Fibroblast of lung (primary cell): ENCODE data around the gene F13A1. TPM values are rescaled to one million over a fixed set of nuclear protein-coding genes. Genes with fewer than 3 reads are reported as not detected.
A peak's percentile ranks its signal among the peaks of the same experiment; 100 is the strongest.

Experiments
- DNase-seq, 2 donors: peaks; one replicate each; pipeline versions ENCODE4 v3.0.0 to v3.0.0-alpha.2; 2010; ENCODE audit warnings: low read depth in 2 of 2
- H2AFZ ChIP-seq: 2 replicates; pipeline ENCODE4 v1.5.1; 2012; ENCODE audit warnings: low read length, control low read depth, inconsistent platforms
- H3K27ac ChIP-seq: 2 replicates; pipeline ENCODE4 v1.5.1; 2011; ENCODE audit warnings: low read length, control low read depth; ENCODE audit not compliant: insufficient read depth
- H3K27me3 ChIP-seq: 2 replicates; pipeline ENCODE4 v1.5.1; 2011; ENCODE audit warnings: mild to moderate bottlenecking, low read length; ENCODE audit not compliant: control insufficient read depth, insufficient read depth
- H3K36me3 ChIP-seq: 2 replicates; pipeline ENCODE4 v1.5.1; 2011; ENCODE audit warnings: low read length; ENCODE audit not compliant: control insufficient read depth, insufficient read depth
- H3K4me1 ChIP-seq: 2 replicates; pipeline ENCODE4 v1.5.1; 2011; ENCODE audit warnings: low read length; ENCODE audit not compliant: control insufficient read depth, insufficient read depth; ENCODE audit errors: extremely low read depth
- H3K4me2 ChIP-seq: 2 replicates; pipeline ENCODE4 v1.5.1; 2011; ENCODE audit warnings: low read length, control low read depth; ENCODE audit not compliant: insufficient read depth; ENCODE audit errors: extremely low read depth
- H3K4me3 ChIP-seq, 4 experiments: fragments of 200-600 bp in 1 of 4; sonication (generic) in 1 of 4; replicated peaks in 1 of 4; 2 replicates each; pipeline ENCODE4 v1.5.1; 2011 to 2016; ENCODE audit warnings: low read length in 4 of 4, low read depth in 3 of 4, mild to moderate bottlenecking in 3 of 4, control low read depth in 2 of 4, inconsistent platforms in 1 of 4, mixed read lengths in 1 of 4; ENCODE audit not compliant: insufficient read depth in 1 of 4; ENCODE audit errors: control extremely low read depth in 1 of 4
- H3K79me2 ChIP-seq: 2 replicates; pipeline ENCODE4 v1.5.1; 2012; ENCODE audit warnings: mild to moderate bottlenecking, low read length, inconsistent platforms; ENCODE audit not compliant: control insufficient read depth, insufficient read depth
- H3K9ac ChIP-seq: 2 replicates; pipeline ENCODE4 v1.5.1; 2011; ENCODE audit warnings: mild to moderate bottlenecking, low read length, control low read depth; ENCODE audit not compliant: insufficient read depth
- H3K9me3 ChIP-seq: 2 replicates; pipeline ENCODE4 v1.5.1; 2012; ENCODE audit warnings: low read depth, low read length; ENCODE audit not compliant: control insufficient read depth, insufficient read depth
- H4K20me1 ChIP-seq: 2 replicates; pipeline ENCODE4 v1.5.1; 2011; ENCODE audit warnings: low read length; ENCODE audit not compliant: control insufficient read depth, insufficient read depth; ENCODE audit errors: extremely low read depth
- EZH2 ChIP-seq: IDR thresholded peaks from 2 replicates; pipeline ENCODE4 v1.5.1; 2012; ENCODE audit warnings: low read length, control low read depth, mild to moderate bottlenecking; ENCODE audit errors: missing control alignments
- polyA plus RNA-seq, 2 donors: library from polyadenylated mRNA; depleted of rRNA in 1 of 2; stranded (reverse) in 1 of 2; unstranded in 1 of 2; fragments of >200 nt; gene quantifications; 2 replicates each; pipeline ENCODE4 v1.2.1, GENCODE V29; 2011 to 2012; ENCODE audit warnings: missing spikeins in 1 of 2
- total RNA-seq: library from RNA; depleted of rRNA; stranded (reverse); fragments of >200 nt; gene quantifications from 2 replicates; pipeline ENCODE4 v1.2.1, GENCODE V29; 2014
- TF ChIP-seq, protein P1 (sequence below), 2 donors: IDR thresholded peaks in 1 of 2; conservative IDR thresholded peaks in 1 of 2; 1 replicate in 1 of 2; 2 replicates in 1 of 2; pipeline ENCODE4 v1.5.1; 2011 to 2012; ENCODE audit warnings: low read length in 2 of 2, control low read depth in 1 of 2, inconsistent platforms in 1 of 2, low read depth in 1 of 2, mild to moderate bottlenecking in 1 of 2

The F13A1 gene
- total and polyA plus RNA-seq, 2 donors (not counting 1 experiment from before 2014, with no cell fraction given): not detected

DNA sequence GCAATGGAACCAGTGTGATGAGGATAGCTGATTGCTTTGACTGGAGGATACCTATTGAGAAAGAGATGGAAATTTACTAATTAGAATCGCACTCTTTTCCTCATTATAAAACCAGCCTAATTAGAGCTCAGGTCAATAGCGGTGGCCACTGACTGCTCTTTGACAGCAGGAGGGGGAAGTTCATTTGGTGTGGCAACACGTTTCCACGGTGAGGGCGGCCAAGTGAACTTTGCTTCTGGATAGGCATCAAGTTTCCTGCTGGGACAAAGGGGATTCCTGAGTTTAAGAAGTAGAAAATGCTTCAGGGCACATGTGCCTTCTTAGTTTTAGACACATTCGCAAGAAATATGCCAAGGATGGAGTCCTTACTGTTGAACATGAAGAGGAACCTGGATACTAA lies 168.4 kb downstream of the F13A1 start:
- Histone ChIP-seq H2AFZ (no peak overlapping the region), H3K9ac (no peak overlapping the region), H3K4me2 (no peak overlapping the region), H3K4me1 (no peaks in the 10 kb centered on the region), H3K36me3 (no peaks in the 10 kb centered on the region), H4K20me1 (no peaks in the 10 kb centered on the region), H3K27me3 (no peaks in the 10 kb centered on the region), H3K4me3 (no peak overlapping the region), H3K27ac (no peak overlapping the region), H3K9me3 (no peaks in the 10 kb centered on the region), H3K79me2 (no peaks in the 10 kb centered on the region)
- TF ChIP-seq EZH2: no peak
- TF ChIP-seq, protein P1, sequence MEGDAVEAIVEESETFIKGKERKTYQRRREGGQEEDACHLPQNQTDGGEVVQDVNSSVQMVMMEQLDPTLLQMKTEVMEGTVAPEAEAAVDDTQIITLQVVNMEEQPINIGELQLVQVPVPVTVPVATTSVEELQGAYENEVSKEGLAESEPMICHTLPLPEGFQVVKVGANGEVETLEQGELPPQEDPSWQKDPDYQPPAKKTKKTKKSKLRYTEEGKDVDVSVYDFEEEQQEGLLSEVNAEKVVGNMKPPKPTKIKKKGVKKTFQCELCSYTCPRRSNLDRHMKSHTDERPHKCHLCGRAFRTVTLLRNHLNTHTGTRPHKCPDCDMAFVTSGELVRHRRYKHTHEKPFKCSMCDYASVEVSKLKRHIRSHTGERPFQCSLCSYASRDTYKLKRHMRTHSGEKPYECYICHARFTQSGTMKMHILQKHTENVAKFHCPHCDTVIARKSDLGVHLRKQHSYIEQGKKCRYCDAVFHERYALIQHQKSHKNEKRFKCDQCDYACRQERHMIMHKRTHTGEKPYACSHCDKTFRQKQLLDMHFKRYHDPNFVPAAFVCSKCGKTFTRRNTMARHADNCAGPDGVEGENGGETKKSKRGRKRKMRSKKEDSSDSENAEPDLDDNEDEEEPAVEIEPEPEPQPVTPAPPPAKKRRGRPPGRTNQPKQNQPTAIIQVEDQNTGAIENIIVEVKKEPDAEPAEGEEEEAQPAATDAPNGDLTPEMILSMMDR (conservative IDR thresholded peaks at IDR 0.05 in 1 of 2, IDR thresholded peaks at IDR 0.05 in 1 of 2; ENCODE audit: low read depth in 1 of 2, low read length in 2 of 2): no peak
- DNase-seq: no peak

DNA sequence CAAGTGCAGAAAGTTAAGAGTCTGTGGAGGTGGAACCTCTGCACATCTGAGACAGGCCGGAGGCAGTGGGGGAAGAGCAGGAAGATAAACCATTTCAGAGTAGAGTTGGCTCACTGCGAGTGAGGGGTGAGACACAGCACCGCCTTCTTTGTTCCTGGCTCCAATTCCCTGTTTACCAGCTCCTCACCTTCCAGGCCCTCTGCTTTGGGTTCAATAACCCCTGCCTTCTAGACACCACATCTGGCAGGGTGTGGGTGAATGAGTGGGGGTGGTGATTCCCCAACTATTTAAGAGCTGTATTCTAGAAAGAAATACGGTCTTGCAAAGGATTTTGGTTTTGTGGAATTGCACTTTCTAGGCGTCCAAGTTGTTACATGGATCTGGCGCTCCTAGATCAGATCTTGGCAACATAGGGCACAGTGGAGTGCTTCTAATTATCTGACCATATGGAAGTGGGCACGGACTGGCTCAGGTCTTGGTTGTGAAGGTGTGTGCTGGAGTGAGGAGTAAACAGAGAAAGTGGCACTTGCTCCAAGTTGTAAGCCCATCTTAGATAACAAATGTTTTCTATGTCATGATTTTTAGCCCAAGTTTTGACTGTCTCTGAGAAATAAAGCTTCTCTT lies 172.2 kb downstream of the F13A1 start:
- no peaks in the 10 kb centered on the region for H3K9me3 ChIP-seq
- no peak overlapping the region for H3K4me3 ChIP-seq
- H3K27ac ChIP-seq: no peak overlapping the region
- no peak overlapping the region for H2AFZ ChIP-seq
- H3K36me3 ChIP-seq: no peaks in the 10 kb centered on the region
- H3K9ac ChIP-seq: no peak overlapping the region
- H3K4me2 ChIP-seq: no peak overlapping the region
- H4K20me1 ChIP-seq: no peaks in the 10 kb centered on the region
- H3K4me1 ChIP-seq: no peaks in the 10 kb centered on the region
- no peak for DNase-seq
- H3K79me2 ChIP-seq: no peaks in the 10 kb centered on the region
- TF ChIP-seq, protein P1 (conservative IDR thresholded peaks at IDR 0.05 in 1 of 2, IDR thresholded peaks at IDR 0.05 in 1 of 2; ENCODE audit: low read depth in 1 of 2, low read length in 2 of 2): no peak
- no peak for TF ChIP-seq EZH2
- no peaks in the 10 kb centered on the region for H3K27me3 ChIP-seq

DNA sequence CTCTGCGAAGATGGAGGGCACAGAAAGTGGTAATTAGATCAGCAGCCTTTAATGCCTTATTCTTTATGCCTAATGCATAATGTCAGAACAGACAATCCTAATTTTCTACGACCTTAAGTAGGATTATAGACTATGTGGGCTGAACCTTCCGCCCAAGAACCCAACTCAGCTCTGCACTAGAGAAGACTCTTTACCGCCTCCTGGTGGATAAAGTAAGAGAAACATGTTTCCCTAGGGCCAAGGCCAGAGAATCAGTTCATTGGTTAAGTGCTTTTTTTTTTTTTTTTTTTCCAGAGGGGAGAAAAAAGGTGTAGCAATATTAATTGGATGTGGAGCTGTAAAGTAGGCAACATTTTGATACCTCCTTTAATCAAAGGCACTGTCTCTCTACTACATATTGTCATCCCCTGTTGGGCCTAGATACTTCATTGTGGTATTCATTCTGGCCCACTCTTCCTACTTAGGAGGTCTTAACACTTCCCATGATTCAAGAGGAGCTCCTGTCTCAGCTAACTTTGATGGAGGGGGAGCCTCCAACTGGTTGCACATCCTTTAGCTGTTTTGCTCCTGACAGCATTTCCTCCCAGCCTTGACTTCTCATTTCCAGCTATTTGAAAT lies 188.9 kb downstream of the F13A1 start:
- Histone ChIP-seq H3K4me2 (no peak overlapping the region), H3K4me1 (no peaks in the 10 kb centered on the region), H4K20me1 (no peaks in the 10 kb centered on the region), H3K4me3 (no peak overlapping the region), H3K9me3 (no peaks in the 10 kb centered on the region), H3K36me3 (no peaks in the 10 kb centered on the region), H3K27ac (no peak overlapping the region), H3K79me2 (no peaks in the 10 kb centered on the region), H3K9ac (no peak overlapping the region), H3K27me3 (no peaks in the 10 kb centered on the region), H2AFZ (no peak overlapping the region)
- TF ChIP-seq, protein P1 (conservative IDR thresholded peaks at IDR 0.05 in 1 of 2, IDR thresholded peaks at IDR 0.05 in 1 of 2; ENCODE audit: low read depth in 1 of 2, low read length in 2 of 2): peak; percentile 13 to 16
- no peak for TF ChIP-seq EZH2
- no peak for DNase-seq
